GM10248 (cell line): Measurements from ENCODE around the gene LPAR2.

Experiments
- CTCF ChIA-PET: fragments of 300-600 bp; sonication (Branson Sonifier 250); formaldehyde crosslinking; extraction: SDS; loops from one replicate; lab custom pipeline; 2021; ENCODE audit warnings: antibody characterized with exemption; lab: Yijun Ruan, JAX
- POLR2A ChIA-PET: fragments of 350-650 bp; sonication (Branson Sonifier 250); formaldehyde crosslinking; extraction: SDS; loops from one replicate; lab custom pipeline; 2020; ENCODE audit warnings: antibody characterized with exemption; lab: Yijun Ruan, JAX
- DNase-seq: peaks from one replicate; pipeline ENCODE4 v3.0.0; 2012; ENCODE audit errors: extremely low spot score
- TF ChIP-seq, protein P1 (sequence below): IDR thresholded peaks from 2 replicates; pipeline ENCODE4 v1.5.1; 2012; ENCODE audit warnings: mild to moderate bottlenecking, low read depth; ENCODE audit errors: extremely low read depth, missing control alignments, control extremely low read depth

Gene LPAR2

DNA sequence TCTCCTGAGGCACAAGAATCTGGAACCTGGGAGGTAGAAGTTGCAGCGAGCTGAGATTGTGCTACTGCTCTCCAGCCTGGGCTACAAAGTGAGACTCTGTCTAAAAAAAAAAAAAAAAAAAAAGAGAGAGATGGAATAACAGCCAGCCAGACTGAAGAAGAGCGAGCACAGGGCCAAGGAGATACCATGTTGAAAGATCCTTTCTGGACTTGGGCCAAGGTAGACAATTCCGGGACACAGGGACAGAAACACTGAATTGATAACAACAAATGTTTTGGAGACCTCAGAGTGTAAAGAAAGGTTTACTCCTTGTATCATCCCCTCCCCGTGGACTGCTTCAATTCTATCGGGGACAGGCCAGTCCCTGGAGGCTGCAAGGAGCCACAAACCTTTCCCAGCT lies 4.6 kb downstream of the LPAR2 start:
- TF ChIP-seq, protein P1, sequence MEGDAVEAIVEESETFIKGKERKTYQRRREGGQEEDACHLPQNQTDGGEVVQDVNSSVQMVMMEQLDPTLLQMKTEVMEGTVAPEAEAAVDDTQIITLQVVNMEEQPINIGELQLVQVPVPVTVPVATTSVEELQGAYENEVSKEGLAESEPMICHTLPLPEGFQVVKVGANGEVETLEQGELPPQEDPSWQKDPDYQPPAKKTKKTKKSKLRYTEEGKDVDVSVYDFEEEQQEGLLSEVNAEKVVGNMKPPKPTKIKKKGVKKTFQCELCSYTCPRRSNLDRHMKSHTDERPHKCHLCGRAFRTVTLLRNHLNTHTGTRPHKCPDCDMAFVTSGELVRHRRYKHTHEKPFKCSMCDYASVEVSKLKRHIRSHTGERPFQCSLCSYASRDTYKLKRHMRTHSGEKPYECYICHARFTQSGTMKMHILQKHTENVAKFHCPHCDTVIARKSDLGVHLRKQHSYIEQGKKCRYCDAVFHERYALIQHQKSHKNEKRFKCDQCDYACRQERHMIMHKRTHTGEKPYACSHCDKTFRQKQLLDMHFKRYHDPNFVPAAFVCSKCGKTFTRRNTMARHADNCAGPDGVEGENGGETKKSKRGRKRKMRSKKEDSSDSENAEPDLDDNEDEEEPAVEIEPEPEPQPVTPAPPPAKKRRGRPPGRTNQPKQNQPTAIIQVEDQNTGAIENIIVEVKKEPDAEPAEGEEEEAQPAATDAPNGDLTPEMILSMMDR: no peak
- DNase-seq: no peak
- ChIA-PET POLR2A (no interaction called here), CTCF (interaction anchor here (1.3 to 2.5 kb wide), 2 partner anchors 13 to 21 kb away, joined by 3 to 8 read pairs; partner anchors contain the start of gene GMIP)

DNA sequence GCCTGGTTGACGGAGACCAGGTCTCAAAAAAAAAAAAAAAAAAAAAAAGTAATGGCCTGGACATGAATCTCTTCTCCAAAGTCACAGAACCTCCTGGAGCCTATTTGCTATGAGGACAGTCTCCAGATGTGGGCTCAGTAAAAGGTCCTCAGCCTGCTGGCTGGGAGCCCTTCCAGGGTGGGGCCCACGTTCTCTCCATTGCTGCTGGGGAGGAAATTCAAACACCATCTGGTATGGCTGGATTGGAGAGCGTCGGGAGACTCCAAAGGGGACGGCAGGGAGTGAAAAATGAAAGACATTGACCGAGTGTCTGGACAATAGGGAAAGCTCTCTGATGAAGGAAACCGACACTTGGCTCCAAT lies 8.2 kb downstream of the LPAR2 start:
- ChIA-PET CTCF (interaction anchor here (1.4 to 2.4 kb wide), 4 partner anchors 11 to 87 kb away, joined by 6 to 9 read pairs (median 7); partner anchors contain the start of gene GMIP), POLR2A (interaction anchor here (0.7 to 0.9 kb wide), 3 partner anchors 20 to 246 kb away, joined by 4 to 8 read pairs (median 7); partner anchors contain the start of gene ZNF253)
- TF ChIP-seq, protein P1: no peak
- no peak for DNase-seq

GRCh38 chr19:19619181-19619848 lies 8.7 kb downstream of the LPAR2 start:
- POLR2A ChIA-PET: interaction anchor here (0.7 kb wide), 2 partner anchors 19 to 22 kb away, joined by 7 to 8 read pairs; no protein-coding TSS in a partner anchor
- CTCF ChIA-PET: interaction anchor here (1.0 to 2.4 kb wide), 5 partner anchors 12 to 86 kb away, joined by 4 to 9 read pairs (median 6); partner anchors contain the start of gene GMIP
- DNase-seq: peak; percentile 2
- TF ChIP-seq, protein P1: no peak

DNA sequence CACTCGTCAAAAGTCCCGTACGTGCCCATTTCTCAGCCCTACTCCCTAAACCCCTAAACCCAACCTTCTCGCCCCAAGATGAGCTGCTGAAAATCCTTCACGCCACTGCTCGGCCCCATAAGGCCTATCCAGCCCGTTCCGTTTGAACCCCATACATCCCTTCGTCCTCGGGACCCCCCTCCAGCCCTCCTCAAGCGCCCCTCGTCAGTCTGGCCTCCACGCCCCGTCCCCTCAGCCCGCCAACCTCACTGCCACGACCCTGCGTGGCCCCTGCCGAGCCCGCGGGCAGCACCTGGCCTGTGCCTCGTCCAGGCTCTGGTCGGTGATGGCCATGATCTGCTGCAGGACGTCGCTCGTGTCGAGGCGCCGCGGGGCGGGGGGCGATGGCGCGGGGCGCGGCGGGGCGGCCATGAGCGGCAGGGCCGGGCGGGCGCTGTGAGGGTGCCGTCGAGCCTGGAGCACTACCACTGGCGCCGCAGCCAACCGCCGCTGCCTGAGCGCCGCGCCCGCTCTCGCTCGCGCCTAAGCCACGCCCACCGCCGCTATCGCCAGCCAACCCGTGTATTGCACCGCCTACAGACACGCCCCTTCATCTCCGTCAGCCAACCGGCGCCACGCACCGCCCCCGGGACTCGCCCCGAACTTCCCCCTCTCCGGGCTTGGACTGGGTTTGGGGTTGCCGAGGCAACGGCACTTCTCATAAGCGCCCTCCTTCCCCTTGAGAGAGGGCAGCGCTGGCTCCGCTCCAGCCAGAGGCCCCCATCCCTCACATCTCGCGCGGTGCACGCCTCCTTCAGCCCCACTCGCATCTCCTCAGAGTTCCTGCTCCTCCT lies 9.6 kb downstream of the LPAR2 start, which contains the start of gene PBX4:
PBX4 (minus strand) TSS at position 469 of the 833 bp plus-strand sequence; CDS start at position 411, 58 bp downstream.
- TF ChIP-seq, protein P1: no peak
- DNase-seq: peak; percentile 99
- POLR2A ChIA-PET: no interaction called here
- CTCF ChIA-PET: interaction anchor here (1.0 to 2.3 kb wide), 3 partner anchors 64 to 86 kb away, joined by 3 to 9 read pairs (median 4); no protein-coding TSS in a partner anchor

DNA sequence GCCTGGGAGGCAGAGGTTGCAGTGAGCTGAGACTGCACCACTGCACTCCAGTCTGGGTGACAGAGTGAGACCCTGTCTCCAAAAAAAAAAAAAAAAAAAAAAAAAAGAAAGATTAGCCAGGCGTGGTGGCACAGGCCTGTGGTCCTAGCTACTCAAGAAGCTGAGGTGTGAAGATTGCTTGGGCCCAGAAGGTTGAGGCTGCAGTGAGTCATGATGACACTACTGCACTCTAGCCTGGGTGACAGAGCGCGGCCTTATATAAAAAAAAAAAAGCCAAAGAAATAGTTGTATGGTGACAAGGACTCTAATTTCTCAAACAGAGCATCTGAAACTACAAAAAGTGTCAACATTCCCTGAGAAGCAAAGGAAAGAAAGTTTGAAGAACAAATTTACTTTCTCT lies 12.9 kb downstream of the LPAR2 start:
- ChIA-PET POLR2A (no interaction called here), CTCF (interaction anchor here (4.2 kb wide), 1 partner anchor 61 kb away, joined by 22 read pairs; no protein-coding TSS in a partner anchor)
- DNase-seq: no peak
- TF ChIP-seq, protein P1: no peak

- CTCF ChIA-PET: interaction anchor here (1.2 to 4.2 kb wide), 5 partner anchors 12 to 247 kb away, joined by 3 to 22 read pairs (median 4); partner anchors contain the start of gene GMIP
Observed at GRCh38 chr19:19613506-19613905, 14.5 kb downstream of the LPAR2 start.

More at GRCh38 chr19:19613506-19613905, 14.5 kb downstream of the LPAR2 start:
- POLR2A ChIA-PET: no interaction called here
- no peak for DNase-seq
- TF ChIP-seq, protein P1: no peak
